WERI-Rb-1 (cell line): ENCODE measurements around the gene AK6.

Experiments
- DNase-seq: peaks from one replicate; pipeline ENCODE4 v3.0.0-alpha.2; 2020
- H3K27ac ChIP-seq: fragments of 250-450 bp; sonication (Bioruptor Pico); 2 replicates; pipeline ENCODE4 v1.5.1; 2020; ENCODE audit warnings: mild to moderate bottlenecking, moderate library complexity
- H3K27me3 ChIP-seq: fragments of 250-450 bp; sonication (Bioruptor Pico); 2 replicates; pipeline ENCODE4 v1.5.1; 2021; ENCODE audit warnings: mild to moderate bottlenecking, low read depth, moderate library complexity; ENCODE audit not compliant: insufficient read depth, severe bottlenecking
- H3K36me3 ChIP-seq: fragments of 250-450 bp; sonication (Bioruptor Pico); 2 replicates; pipeline ENCODE4 v1.5.1; 2020; ENCODE audit warnings: mild to moderate bottlenecking, moderate library complexity
- H3K4me3 ChIP-seq: 2 replicates; pipeline ENCODE4 v1.5.1; 2011; ENCODE audit warnings: low read depth, mild to moderate bottlenecking, control low read depth, low read length
- H3K9me3 ChIP-seq: fragments of 250-450 bp; sonication (Bioruptor Pico); 2 replicates; pipeline ENCODE4 v1.5.1; 2021; ENCODE audit warnings: mild to moderate bottlenecking, moderate library complexity; ENCODE audit not compliant: severe bottlenecking
- TF ChIP-seq, protein P1 (sequence below): IDR thresholded peaks from 2 replicates; pipeline ENCODE4 v1.5.1; 2011; ENCODE audit warnings: low read depth, mild to moderate bottlenecking, control low read depth, inconsistent platforms, low read length

The AK6 gene

DNA sequence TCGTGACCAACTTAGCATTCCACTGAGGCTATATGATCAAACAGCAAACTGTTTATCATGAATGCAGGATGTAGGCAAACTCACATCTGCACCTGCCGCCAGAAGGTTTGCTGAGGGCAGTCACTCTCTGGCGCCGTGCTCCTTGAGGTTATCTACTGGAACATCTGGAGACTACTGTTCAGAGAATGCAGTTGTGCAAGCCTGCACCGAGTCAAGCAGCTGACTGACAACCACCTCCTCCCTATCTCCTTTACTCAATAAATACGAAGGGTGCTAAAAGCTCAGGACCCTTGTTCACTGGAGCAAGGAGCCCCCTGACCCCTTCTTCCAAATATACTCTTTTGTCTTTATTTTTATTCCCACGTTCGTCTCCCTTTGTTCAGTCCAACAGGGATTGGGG is 63.8 kb downstream of the AK6 start:
- Histone ChIP-seq H3K4me3 (no peak overlapping the region), H3K27ac (no peak overlapping the region), H3K36me3 (peaks cover 18% of the 10 kb centered on the region), H3K27me3 (no peaks in the 10 kb centered on the region), H3K9me3 (no peaks in the 10 kb centered on the region)
- TF ChIP-seq, protein P1, sequence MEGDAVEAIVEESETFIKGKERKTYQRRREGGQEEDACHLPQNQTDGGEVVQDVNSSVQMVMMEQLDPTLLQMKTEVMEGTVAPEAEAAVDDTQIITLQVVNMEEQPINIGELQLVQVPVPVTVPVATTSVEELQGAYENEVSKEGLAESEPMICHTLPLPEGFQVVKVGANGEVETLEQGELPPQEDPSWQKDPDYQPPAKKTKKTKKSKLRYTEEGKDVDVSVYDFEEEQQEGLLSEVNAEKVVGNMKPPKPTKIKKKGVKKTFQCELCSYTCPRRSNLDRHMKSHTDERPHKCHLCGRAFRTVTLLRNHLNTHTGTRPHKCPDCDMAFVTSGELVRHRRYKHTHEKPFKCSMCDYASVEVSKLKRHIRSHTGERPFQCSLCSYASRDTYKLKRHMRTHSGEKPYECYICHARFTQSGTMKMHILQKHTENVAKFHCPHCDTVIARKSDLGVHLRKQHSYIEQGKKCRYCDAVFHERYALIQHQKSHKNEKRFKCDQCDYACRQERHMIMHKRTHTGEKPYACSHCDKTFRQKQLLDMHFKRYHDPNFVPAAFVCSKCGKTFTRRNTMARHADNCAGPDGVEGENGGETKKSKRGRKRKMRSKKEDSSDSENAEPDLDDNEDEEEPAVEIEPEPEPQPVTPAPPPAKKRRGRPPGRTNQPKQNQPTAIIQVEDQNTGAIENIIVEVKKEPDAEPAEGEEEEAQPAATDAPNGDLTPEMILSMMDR: no peak
- DNase-seq: no peak
